HG03469 (cell line): ENCODE measurements around the gene PEPD.

Source experiments
- ATAC-seq: cut with Tn5 transposase; IDR thresholded peaks from one replicate; pipeline ENCODE4 v1.9.1; 2021; ENCODE audit warnings: mild to moderate bottlenecking, moderate library complexity, moderate number of reproducible peaks; ENCODE audit not compliant: unreplicated experiment

The PEPD gene

DNA sequence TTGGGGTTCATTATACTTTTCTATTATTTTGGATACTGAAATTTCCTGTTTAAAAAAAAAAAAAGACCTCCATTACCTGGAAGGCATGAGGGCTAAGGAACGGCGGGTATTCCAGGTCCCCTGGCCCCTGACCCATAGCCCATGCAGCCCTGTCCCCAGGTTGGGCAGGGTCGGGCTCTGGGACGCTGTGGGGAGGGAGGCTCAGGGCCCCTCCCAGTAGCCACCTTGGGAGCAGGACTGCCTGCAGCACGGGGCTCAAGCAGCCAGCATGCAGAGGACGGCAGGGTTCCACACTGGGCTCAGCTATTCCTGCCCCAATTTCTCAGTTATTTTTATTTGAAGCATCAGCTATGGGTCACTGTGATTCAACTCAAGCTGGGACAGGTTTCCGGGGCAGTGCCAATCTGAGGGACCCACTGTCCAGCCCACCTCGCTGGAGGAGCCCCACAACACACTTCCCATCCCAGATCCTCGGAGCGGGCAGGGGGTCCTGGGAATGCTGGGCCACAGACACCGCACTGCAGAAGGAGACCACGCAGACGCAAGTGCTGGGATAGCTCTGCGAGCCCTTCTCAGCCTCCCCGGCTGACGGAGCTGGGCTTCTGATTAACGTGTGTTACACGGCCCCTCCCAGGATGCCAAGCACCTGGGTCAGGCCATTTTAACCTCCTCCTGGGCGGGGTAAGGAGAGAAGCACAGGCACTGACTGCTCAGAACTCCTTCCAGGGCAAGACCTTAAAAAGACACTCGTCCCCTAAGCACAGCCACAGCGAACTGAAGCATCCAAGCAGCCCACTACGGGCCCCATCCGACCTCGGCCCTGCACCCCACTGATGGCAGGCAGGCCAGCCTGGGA, 60.1 kb downstream of the PEPD start:
- ATAC-seq = no peak

DNA sequence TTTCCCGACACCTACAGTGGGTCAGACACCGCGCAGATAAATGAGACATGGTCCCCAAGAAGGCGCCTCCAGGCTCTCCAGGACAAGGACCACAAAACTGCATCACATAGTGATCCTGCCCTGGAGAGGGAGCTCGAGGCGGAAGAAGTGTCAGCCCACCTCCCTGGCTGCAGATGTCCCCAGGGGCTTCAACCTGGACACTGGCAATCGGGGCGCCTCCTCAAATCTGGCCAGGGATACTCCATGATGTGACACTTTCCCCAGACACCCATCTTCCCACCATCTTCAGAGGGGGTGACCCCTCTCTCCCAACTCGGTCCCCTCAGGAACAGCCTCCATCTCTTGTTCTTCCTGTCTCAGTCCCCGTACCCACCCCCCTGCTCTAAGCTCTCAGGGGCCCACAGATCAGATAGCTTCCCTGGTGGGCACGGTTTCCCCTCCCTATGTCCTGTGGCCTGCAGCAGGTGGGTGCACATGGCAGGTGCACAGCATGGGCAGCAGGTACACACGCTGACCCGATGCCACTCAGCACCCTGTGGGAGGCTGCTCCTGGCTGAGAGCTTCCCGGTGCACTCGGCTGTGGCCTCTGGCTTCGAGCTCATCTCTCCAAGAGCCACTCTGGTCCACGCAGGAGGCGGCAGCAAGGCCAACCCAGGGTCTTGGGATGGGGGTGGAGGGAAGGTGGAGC, 61.2 kb downstream of the PEPD start:
- no peak for ATAC-seq

DNA sequence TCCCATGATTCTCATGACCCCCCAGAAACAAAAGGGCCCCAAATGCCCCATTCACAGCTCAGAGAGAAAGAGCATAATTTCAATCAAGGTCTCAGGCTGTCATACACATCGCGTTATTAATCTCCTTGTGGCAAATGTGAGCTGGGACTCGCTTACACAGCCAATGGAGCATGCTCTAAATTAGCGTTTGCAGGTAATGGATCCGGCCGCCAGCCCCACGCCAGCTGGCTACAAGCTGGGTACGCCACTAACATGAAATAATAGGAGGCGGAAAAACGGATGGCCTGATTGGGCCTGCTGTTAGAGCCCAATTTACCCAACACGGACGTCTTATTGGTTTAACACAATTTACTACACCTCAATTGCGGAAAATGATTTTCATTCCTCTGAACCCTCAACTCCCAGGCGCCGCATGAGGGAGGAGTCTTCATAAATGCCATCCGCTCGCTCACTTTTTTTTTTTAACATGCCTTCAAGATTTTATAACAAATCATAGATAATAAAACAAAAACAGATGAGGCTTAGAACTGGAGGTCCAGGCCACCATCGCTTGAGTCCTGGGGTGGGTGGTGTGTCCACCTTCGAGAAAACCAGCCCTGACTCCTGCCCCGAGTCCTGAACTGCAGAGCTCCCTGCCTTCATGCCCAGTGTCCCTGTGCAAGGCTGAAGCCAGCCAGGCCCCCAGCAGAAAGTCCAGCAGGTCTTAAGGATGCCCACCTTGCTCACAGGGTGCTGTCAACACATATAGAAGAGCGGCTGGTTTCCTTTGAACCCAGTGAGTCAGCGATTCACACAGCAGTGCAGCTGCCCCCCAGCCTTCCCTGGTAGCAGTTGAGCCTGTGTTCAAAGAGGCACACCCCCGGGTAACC, 62.1 kb downstream of the PEPD start:
- no peak for ATAC-seq

DNA sequence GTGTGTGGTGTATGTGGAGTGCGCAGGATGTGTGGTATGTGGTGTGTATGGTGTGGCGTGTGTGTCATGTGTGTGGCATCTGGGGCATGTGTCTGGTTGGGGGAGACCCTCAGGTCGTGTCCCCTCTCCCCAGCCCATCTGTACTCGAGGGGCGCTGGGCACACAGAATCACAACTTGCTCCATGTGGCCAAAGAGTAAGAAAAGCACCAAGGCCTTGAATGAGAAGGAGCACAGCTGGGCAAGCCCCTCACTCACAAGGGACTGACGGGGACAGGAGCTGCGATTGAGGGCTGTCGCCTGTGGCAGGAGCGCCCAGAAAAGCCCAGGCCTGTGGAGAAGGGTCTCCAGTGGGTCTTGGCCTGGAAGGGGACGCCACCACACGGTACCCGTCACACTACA, 62.8 kb downstream of the PEPD start:
- no peak for ATAC-seq

DNA sequence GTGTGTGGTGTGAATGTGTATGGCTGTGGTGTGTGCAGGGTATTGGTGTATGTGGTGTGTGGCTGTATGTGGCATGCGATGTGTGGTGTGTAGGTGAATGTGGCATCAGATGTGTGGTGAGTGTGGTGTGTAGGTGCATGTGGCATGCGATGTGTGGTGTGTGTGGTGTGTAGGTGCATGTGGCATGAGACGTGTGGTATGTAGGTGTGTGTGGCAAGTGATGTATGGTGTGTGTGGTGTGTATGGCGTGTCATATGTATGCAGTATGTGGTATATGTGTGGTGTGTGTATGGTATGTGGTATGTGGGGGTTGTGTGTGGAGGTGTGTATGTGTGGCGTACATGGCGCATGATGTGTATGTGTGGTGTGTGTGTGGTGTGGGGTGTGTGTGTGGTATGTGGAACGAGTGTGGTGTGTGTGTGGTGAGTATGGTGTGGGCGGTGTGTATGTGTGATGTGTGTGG, 63.4 kb downstream of the PEPD start:
- no peak for ATAC-seq

DNA sequence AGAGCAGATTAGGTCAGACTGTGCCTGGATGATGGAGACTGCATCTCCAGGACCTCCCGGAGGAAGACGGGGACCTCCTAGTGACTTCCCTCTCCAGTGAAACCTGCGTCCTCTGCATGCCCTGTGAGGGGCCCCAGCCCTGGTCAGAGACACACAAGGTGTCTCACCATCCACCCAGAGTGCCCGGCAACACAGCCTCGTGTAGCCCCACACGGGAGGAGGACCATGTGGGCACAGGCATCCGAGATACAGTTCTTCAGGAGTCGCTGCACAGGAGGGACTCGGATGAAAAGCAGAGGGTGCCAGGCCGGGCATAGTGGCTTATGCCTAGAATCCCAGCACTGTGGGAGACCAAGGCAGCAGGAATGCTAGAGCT, 64.8 kb downstream of the PEPD start:
- no peak for ATAC-seq

DNA sequence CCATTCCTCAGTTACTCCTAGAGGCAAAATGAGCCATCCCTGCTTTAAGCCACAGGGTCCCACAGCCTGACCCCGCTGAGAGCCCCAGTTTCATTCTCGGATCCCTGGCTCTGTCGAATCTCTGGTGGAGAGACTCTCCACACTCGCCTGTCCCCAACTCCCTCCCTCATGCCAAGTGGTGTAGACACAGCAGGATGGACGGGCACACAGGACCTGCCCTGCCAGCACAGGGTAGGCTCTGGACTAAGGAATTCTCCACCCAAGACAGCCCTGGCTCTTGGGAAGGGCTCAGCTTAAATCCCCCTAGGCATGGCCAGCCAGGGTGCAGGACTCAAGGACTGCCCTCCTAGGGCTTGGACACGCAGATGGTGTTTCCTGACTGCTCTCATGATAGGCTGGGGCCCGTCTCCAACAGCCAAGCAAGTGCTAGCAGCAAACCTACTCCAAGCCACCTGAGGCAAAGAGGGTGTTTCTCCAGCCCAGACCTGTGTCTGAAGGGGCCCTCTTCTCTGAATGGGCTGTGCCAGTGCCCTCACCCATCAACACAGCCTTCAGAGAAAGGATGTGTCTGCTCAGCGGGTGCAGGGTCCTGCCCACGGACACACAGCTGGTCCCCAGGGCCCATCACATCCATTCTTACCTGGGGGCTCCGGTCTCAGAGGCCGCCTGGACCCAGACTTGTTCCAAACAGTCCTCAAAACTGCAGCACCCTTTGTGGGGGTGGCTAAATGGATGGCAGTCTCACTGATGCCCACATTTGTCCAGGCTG, 65.3 kb downstream of the PEPD start:
- ATAC-seq = no peak

DNA sequence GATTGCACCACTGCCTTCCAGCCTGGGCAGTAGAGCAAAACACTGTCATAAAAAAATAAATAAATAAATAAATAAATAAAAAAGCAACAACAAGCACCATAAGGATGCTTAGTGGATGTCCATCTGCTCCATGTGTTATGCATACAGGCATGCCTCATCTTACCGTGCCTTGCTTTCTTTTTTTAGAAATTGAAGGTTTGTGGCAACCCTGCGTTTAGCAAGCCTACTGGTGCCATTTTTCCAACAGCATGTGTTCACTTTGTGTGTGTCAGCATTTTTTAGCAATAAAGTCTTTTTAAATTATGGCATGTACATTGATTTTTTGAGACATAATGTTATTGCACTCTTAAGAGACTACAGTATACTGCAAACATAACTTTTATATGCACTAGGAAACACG, 68.3 kb downstream of the PEPD start:
- no peak for ATAC-seq

DNA sequence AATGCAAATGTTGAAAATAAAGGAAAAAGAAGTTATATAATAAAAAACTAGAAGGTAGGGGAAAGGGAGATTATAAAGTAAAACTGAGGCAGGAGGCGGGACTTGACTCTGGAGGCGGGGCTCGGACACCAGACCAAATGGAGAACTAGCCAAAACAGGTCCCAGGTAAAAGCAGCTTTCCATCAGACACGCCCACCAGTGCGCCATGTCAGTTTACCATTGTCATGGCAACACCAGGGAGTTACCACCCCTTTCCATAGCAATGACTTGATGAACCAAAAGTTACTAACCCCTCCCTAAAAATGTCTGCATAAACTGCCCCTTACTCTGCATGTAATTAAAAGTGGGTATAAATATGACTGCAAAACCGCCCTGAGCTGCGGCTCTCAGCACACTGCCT, 70.9 kb downstream of the PEPD start:
- no peak for ATAC-seq

DNA sequence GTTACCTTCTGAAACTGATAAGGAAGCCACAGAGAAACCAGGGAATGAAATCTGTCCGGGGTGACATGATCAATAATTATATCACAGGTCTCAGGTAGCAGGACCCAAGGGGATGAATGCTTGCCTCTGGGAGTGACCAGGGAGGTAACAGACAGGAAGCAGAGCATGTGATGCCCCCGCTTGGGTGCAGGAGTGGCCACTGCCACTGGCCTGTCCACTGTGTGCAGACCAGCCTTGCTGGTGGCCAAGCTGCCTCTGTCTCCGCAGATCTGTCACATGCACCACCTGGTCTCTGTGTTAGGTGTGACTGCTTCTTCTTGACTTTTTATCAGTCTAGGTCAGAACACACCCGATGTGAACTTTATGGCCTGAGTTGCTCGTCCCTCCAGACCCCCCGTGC, 71.8 kb downstream of the PEPD start:
- ATAC-seq = no peak

DNA sequence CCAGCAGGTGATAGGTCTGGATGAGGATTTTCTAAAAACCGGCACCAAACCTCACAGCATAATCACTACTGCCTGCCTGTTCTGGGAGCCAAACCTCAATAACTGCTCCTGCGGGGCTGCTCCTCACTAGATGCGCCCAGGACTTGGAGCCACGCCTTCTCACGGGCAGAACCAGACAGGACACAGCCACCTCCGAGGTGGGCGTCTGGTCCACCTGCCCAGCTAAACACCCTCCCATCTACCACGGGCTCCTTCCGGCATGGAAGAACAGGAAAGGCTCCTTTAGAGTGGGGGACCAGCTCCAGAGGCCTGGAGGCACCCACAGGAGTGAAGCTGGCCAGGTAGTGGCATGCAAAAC, 73.5 kb downstream of the PEPD start:
- ATAC-seq = no peak

DNA sequence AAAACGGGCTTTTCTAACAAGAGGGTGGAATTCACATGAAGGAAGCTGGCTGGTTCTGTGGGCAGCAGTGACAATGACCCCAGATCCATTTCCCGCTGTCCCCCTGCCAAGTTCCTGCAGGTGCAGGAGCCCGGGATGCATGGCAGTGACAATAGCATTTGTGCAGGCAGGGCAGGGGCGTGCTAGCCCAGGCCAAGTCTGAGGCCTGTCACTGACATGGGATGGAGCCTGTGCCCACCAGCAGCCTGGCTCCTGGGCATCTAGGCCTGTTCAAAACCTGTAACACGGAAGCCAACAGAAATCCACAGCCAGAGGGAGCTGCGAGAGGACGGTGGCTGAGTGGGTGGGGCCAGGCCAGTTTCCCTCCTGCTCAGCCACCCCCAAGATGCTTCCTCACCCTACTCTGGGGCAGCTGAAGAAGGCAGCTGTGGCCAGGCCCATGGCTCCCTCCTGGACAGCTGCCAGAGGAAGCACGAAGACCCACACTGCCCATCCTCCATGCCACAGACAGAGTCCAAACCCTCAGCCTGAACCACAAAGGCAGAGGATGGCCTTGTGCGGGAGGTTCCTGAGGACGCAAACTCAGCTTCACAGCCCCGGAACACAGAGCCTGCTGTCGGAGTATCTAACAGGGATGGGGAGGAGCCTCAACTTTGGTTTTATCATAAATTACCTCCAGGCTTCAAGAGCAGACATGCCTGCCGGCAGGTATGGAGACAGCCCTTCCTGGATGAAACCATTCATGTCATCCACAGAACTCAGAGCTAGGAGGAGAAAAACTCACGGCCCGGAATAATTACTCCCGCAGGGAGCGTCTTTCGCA, 74.0 kb downstream of the PEPD start:
- no peak for ATAC-seq

DNA sequence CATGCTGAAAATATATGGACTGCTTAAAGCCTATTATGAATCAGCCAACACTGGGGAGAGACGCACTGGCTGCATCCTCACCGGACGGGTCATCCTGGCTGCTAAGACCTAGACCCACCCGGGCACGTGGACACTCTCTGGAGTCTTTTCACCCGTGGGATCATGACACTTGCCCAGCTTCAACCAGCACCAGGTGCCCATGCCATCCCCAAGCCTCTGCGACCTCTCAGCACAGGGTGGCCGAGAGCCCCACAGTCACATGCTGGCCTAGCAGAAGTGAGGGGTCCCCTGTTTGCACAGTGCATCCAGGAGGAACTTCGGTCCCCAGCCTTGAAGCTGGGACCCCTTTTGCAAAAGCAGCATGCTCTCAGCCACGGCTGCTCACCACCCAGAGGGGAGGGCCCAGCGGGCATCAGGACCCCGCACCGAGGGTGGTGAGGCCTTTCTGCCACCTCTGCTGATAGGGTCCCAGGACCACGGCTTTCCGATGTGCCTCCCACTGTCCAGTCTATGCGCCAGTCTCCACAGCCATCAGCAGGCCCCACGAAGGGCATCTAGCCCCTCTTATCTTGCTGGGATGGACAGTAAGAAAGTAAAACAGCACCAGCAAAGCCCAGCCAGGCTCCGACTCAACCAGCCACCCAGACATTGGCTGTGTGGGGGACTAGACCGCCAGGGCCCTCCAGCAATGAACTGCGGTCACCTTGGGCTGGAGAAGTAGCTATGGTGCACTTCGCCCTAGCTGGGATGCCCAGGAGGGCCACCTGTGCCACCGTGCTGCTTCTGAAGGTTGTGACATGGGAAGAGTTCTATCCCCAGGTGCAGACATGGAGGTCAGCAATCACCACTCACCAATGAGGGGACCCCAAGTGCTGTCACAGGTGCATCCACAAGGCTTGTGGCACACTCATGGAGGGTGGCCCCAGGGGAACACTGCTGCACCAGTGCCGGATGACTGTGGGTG, 75.0 kb downstream of the PEPD start:
- ATAC-seq = no peak

DNA sequence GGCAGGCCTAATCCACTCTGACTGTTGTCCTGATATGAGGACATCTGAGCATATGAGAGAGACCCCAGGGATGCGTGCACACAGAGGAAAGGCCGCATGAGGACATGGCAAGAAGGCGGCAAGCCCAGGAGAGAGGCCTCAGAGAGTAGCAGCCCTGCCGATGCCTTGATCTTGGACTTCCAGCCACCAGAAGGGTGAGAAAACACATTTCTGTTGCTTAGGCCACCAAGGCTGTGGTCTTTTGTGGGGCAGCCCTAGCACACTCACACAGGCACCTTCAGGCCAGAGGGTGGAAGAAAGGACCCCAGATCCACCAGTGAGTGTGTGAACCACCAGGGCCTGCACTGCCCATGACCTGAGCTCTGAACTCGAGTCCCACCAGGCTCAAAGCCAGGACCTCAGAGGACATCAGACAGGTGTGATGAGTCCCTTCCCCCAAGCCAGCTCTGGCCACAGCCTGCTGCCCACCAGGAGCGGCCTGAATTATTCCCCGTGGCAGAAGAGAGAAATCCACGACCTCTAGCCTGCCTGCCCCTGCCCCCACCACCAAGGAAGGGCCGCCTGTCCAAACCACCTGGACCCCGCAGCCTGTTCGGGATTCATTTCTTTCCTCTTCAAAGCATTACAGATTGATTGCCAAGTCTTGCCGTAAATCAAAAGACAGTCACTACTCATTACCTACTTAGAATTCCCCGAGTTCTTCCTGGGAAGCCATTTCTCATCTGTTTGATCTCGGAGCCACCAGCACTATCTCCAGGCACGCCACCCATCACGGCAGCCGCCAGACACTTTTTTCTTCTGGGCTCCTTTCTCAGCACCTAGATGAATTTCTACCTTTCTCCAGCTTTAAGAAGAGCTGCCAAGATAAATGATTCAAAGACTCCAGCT, 75.9 kb downstream of the PEPD start:
- no peak for ATAC-seq

DNA sequence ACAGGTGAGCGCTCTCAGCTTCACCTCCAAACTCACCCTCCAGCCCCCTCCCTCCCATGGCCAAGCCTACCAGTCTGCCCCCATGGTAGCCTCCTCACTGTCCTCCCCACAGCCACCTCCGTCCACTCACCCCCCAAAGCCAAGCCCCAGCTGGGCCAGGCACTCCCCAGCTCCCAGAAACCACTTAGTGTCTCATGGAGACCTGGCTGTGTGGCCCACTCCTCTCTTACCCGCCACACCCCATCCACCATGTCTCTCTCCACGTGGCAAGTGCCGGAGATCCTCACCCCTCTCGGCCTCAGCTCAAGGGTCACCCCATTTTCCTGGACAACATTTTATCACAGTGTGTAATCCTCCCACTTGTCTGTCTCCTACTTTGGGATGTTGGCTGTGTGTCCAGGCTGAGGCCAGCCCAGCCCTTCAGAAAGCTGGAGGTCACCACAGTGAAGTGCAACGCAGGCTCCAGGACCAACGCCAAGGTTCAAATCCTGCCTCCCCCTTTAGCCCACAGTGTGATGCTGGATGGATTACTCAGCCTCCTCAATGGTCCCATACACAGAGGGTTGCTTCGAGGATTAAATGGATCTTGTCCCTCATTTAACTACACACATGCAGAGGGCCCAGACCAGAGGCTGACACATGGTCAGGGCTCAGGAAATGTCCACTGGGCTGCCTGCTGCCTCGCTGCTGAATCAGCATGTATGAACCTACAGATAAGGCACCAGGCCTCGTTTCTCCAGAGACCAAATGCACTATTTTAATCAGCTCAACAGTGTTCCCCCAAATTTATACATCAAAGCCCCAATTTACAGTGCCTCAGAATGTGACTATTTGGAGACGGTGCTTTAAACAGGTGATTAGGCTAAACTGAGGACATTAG, 76.8 kb downstream of the PEPD start:
- no peak for ATAC-seq

DNA sequence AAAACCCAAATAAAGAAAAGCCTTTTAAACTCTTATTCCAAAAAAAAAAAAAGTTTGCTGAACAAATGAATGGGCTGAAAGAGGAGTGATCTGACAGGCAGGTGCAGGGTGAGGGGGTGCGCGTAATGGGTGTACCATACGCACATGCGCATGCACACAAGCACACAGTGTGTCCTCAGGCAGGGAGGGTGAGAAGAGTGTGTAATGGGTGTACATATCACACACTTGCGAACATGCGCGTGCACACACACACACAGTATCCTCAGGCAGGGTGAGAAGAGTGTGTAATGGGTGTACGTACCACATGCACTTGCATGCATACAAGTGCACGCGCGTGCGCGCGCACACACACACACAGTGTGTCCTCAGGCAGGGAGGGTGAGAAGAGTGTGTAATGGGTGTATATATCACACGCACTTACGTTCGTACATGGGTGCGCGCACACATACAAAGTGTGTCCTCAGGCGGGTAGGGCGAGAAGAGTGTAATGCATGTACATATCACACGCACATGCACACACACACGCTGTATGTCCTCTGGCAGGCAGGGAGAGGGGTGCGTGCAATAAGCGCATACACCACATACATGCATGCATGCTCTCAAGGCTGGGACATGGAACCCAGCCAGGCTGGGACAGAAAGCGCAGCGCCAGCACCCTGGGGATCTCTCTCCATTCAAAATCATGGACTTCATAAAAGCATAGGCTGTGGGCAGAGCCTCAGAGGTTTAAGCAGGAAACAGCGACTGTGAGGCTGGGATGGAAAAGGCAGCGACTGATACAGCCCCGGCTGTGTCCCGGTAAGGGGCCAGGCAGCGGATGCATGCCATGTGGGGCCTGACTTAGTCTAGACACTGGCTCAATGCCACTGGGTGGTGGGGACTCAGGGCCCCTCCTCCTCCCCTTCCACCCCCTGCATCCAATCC, 77.7 kb downstream of the PEPD start:
- no peak for ATAC-seq
